ENCODE results near the gene KRTAP13-3.

DNA sequence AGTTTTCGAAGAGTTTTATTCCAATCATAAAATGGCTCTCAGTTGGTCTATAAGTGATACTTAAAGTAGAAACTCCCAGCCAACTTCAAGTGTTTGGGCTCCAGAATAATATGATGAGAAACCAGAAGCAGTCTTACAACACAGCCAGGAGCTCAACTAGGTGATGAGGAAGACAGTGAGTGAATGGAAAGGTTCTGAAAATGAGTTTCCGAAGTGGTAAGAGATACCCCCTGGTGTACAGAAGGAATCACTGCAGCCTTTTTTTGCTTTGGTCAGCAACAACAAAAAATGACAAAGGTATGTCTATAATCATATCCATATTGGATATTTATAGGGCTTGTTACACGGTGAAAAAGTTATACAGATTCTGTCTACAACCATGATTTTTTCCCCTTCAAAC is 38.0 kb upstream of the KRTAP13-3 start:
- TF ChIP-seq POLR2A (IDR thresholded peaks at IDR 0.05; ENCODE audit: low read length) (no peak), GATA1 (IDR thresholded peaks at IDR 0.05; ENCODE audit: low read depth, low read length) (no peak)

Data from erythroblast (primary cell).